Upper lobe of left lung (tissue), 4 donors: ENCODE data around the gene CD82.

Experiments
- CTCF ChIP-seq, 6 experiments: fragments of 450-650 bp in 4 of 6; fragments of 200-600 bp in 2 of 6; sonication (generic) in 2 of 6; IDR thresholded peaks; one replicate each; pipeline ENCODE4 v1.5.1; 2016 to 2019; ENCODE audit warnings: antibody characterized with exemption in 6 of 6
- EP300 ChIP-seq, 4 donors: sonication (generic); formaldehyde crosslinking; IDR thresholded peaks; one replicate each; pipeline ENCODE4 v1.5.1; 2017; ENCODE audit warnings: antibody characterized with exemption in 4 of 4, control low read depth in 2 of 4
- POLR2A ChIP-seq, 4 donors: fragments of 450-650 bp; IDR thresholded peaks; one replicate each; pipeline ENCODE4 v1.5.1; 2016 to 2017; ENCODE audit warnings: antibody characterized with exemption in 4 of 4, mild to moderate bottlenecking in 2 of 4
- POLR2AphosphoS5 ChIP-seq, 2 donors: sonication (generic); formaldehyde crosslinking; IDR thresholded peaks; one replicate each; pipeline ENCODE4 v1.5.1; 2017; ENCODE audit warnings: antibody characterized with exemption in 2 of 2

- TF ChIP-seq CTCF (IDR thresholded peaks at IDR 0.05): no peak
- no peak for TF ChIP-seq POLR2A (IDR thresholded peaks at IDR 0.05)
- no peak for TF ChIP-seq POLR2AphosphoS5 (IDR thresholded peaks at IDR 0.05)
- TF ChIP-seq EP300 (IDR thresholded peaks at IDR 0.05): no peak
Observed at GRCh38 chr11:44630511-44631210, 65.2 kb downstream of the CD82 start.
